Epithelial cell of esophagus (primary cell): Measurements from ENCODE around the gene EIF4G2.
"Not testable (repeated sequence)": the region's sequence is repeated elsewhere in the genome, so short reads cannot be mapped to it uniquely, and the experiment has no call there.

ENCODE experiments used
- DNase-seq: peaks from one replicate; pipeline ENCODE4 v3.0.0; 2010; ENCODE audit warnings: low read depth
- H3K4me3 ChIP-seq: 2 replicates; pipeline ENCODE4 v1.5.1; 2011; ENCODE audit warnings: mild to moderate bottlenecking, low read length, control low read depth
- TF ChIP-seq, protein P1 (sequence below): IDR thresholded peaks from 2 replicates; pipeline ENCODE4 v1.5.1; 2011; ENCODE audit warnings: low read depth, mild to moderate bottlenecking, low read length, control low read depth, inconsistent platforms; ENCODE audit not compliant: insufficient read depth; ENCODE audit errors: missing control alignments

EIF4G2 gene

DNA sequence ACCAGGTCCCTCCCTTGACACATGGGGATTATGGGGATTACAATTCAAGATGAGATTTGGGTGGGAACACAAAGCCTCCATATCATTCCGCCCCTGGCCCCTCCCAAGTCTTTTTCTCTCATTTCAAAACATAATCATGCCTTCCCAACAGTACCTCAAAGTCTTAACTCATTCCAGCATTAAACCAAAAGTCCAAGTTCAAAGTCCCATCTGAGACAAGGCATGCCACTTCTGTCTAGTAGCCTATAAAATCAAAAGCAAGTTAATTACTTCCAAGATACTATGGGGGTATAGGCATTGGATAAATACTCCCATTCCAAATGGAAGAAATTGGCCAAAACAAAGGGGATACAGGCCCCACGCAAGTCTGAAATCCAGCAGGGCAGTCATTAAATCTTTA is 19.7 kb upstream of the EIF4G2 start:
- no peak for DNase-seq
- TF ChIP-seq, protein P1, sequence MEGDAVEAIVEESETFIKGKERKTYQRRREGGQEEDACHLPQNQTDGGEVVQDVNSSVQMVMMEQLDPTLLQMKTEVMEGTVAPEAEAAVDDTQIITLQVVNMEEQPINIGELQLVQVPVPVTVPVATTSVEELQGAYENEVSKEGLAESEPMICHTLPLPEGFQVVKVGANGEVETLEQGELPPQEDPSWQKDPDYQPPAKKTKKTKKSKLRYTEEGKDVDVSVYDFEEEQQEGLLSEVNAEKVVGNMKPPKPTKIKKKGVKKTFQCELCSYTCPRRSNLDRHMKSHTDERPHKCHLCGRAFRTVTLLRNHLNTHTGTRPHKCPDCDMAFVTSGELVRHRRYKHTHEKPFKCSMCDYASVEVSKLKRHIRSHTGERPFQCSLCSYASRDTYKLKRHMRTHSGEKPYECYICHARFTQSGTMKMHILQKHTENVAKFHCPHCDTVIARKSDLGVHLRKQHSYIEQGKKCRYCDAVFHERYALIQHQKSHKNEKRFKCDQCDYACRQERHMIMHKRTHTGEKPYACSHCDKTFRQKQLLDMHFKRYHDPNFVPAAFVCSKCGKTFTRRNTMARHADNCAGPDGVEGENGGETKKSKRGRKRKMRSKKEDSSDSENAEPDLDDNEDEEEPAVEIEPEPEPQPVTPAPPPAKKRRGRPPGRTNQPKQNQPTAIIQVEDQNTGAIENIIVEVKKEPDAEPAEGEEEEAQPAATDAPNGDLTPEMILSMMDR: no peak
- H3K4me3 ChIP-seq: no peak overlapping the region

DNA sequence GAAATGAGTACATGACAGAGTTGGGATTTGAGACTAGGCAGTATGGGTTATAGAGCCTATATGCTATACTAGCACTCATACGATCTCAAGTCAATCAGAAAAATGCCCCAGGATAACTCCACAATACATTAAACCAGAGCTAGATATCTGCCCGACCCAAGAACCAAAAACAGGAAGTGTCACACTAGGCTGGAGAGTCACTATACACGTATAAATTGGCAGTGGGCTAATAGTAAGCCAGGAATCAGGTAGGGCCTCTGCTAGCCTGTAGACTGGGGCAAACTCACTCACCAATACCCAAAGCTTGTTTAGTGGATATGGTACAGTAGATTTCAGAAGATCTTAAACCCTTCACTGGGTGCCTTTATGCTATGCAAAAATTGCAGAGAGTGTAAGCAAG is 16.2 kb upstream of the EIF4G2 start:
- H3K4me3 ChIP-seq: no peak overlapping the region
- DNase-seq: no peak
- TF ChIP-seq, protein P1: no peak

DNA sequence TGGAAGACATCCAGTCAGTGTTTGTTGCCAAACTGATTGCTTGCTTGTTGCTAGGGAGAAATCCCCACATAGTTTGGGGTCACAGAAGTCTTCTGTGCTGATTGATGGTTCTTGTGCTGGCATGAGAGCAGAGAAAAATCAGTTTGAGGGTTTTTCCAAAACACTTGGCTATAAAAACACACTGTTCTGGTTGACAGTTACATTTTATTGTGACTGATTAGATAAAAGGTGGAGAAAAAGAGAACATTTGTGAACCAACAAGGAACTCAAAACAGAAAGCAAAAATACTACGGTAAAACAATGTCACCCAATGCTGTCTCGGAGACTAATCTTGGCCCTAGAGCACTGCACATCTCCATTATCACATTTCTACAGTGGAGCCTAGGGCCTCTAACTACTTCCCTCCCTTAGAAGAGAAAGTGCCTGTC is 14.4 kb upstream of the EIF4G2 start:
- no peak for DNase-seq
- TF ChIP-seq, protein P1: no peak
- H3K4me3 ChIP-seq: no peak overlapping the region

DNA sequence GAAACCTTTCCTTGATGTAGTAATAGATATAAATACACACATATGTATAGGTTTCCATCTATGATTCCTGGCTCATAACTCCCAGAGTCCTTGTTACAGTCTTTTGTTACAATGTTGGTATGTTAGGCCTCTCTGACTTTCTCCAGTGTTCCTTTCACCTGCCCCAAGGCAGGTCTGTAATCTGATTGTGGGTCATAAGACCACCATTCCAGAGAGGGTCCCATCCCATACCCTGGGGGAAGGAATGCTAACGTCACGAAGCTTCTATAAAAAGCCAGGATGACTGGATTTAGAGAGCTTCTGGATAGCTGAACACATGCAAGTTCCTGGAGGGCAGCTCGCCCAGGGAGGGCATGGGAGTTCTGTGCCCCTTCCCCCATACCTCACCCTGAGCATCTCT is 13.8 kb upstream of the EIF4G2 start:
- not testable (repeated sequence) for H3K4me3 ChIP-seq, DNase-seq

DNA sequence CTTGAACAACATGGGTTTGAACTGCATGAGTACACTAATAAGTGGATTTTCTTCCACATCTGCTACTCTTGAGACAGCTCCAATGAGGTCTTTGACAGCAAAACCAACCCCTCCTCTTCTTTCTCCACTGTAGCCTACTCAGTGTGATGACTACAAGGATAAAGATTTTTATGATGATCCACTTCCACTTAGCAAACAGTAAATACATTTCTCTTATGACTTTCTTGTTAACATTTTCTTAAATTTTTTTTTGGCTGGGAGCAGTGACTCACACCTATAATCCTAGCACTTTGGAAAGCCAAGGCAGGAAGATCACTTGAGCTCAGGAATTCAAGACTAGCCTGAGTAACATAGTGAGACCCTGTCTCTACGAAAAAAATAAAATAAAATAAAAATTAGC is 9.9 kb upstream of the EIF4G2 start:
- H3K4me3 ChIP-seq: no peak overlapping the region
- peak; percentile 56 for DNase-seq
- TF ChIP-seq, protein P1: no peak

DNA sequence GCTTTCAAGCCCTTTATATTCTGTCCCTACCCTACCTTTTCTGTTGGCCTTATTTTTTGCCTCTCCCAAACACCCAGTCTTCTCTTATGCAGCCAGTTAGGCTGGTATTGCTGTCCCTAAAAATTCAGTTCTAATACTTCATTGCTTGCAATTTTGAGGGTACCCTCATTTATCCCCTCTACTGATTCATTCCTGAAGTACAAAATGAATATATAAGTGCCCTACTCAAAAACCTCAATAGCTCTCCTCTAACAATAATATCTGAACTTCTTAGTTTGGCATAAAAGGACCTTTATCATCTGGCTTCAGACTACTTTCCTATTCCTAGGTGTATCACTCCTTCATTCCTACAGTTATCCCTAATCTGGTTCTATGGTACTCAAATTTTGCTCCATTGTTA is 5.2 kb upstream of the EIF4G2 start:
- TF ChIP-seq, protein P1: no peak
- H3K4me3 ChIP-seq: no peak overlapping the region
- DNase-seq: no peak

DNA sequence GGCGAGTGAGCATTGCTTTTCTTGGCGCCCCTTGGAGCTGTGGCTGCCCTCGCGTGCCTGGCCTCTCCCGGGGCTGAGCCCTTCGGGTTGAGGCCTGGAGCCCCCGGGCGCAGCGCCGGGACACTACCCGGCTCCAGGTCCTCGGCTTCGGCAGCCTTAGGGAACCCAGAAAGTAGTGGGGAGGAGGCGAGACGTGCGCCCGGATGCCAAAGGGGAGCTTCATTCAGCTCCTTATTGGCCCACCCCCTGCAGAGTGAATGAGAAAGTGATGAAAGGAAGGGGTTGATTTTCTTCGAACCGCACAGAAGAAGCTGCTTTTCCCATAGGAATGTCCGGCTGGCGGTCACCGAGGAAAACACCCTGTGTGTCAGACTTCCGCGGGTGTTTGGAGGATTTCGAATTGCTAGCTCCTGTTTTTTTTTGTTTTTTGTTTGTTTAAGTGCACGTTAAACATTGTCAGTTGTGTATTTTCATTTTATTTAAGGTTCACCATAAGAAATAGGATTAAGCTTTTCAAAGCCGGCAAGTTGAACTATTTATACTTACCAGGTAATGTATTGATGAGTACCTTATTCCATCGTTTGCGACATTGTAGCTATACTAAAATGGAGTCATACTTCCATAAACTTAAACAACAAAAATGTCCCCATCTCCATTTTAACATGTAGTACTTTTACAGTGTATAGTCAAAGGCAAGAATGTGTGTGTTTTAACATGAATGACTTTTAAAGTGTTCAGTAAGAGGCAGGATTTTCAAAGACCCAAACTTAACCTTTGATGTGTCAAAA is 841 bp upstream of the EIF4G2 start:
- DNase-seq: peak; percentile 56
- H3K4me3 ChIP-seq: peak overlapping the region; percentile 97
- TF ChIP-seq, protein P1: no peak

DNA sequence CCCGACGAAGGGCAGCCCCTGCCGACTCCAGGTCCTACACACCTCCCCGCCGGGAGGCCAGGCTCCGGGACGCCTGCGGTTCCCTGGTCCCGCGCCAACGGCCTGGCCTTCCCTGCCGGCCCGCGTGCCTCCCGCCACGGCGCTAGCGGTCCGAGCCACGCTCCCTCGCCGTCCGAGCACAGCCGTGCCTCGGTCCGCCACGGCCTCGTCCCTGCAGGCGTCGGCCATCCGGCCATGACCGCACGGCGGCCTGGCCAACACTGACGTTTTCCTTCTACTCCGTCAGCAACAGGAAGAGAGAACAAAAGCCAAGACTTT is 532 bp downstream of the EIF4G2 start:
- TF ChIP-seq, protein P1: no peak
- DNase-seq: no peak
- peak overlapping the region; percentile 97 for H3K4me3 ChIP-seq
